Measurements from ENCODE around the gene EFNA4.

The EFNA4 gene

GRCh38 chr1:155051342-155051776 is 12.2 kb upstream of the EFNA4 start:
- DNase-seq (ENCODE audit: insufficient read length, low spot score) (no peak), FAIRE-seq (no peak)

GRCh38 chr1:155051777-155052398 is 11.7 kb upstream of the EFNA4 start:
- FAIRE-seq, result no peak
- DNase-seq (ENCODE audit: insufficient read length, low spot score), result peak; percentile 44

GRCh38 chr1:155052439-155053395 is 10.8 kb upstream of the EFNA4 start:
- peak; percentile 48 for DNase-seq (ENCODE audit: insufficient read length, low spot score)

GRCh38 chr1:155053531-155054105 is 9.9 kb upstream of the EFNA4 start:
- DNase-seq (ENCODE audit: insufficient read length, low spot score) (no peak), FAIRE-seq (no peak)

More at GRCh38 chr1:155052439-155053395, 10.8 kb upstream of the EFNA4 start:
- no peak for FAIRE-seq

- FAIRE-seq (no peak), DNase-seq (ENCODE audit: insufficient read length, low spot score) (no peak)
These were observed 6.4 kb upstream of the EFNA4 start for GRCh38 chr1:155057104-155057503.

- DNase-seq (ENCODE audit: insufficient read length, low spot score), result no peak
- FAIRE-seq, result no peak
These were observed 5.7 kb upstream of the EFNA4 start for GRCh38 chr1:155057788-155058211.

GRCh38 chr1:155060736-155061135 is 2.8 kb upstream of the EFNA4 start:
- no peak for FAIRE-seq
- no peak for DNase-seq (ENCODE audit: insufficient read length, low spot score)

- FAIRE-seq, result peak; percentile 99
These were observed 2.0 kb upstream of the EFNA4 start for GRCh38 chr1:155061381-155062150.

GRCh38 chr1:155062151-155062686 is 1.3 kb upstream of the EFNA4 start:
- no peak for FAIRE-seq
- no peak for DNase-seq (ENCODE audit: insufficient read length, low spot score)

More at GRCh38 chr1:155061381-155062150, 2.0 kb upstream of the EFNA4 start:
- DNase-seq (ENCODE audit: insufficient read length, low spot score), result peak; percentile 94

GRCh38 chr1:155062702-155063411 is 683 bp upstream of the EFNA4 start:
- DNase-seq (ENCODE audit: insufficient read length, low spot score) (peak; percentile 72), FAIRE-seq (no peak)

- DNase-seq (ENCODE audit: insufficient read length, low spot score) (no peak), FAIRE-seq (peak; percentile 87)
These were observed 731 bp downstream of the EFNA4 start for GRCh38 chr1:155064111-155064831.

- no peak for DNase-seq (ENCODE audit: insufficient read length, low spot score)
- no peak for FAIRE-seq
These were observed 1.4 kb downstream of the EFNA4 start for GRCh38 chr1:155064832-155065429.

GRCh38 chr1:155066777-155067176 is 3.2 kb downstream of the EFNA4 start:
- FAIRE-seq (no peak), DNase-seq (ENCODE audit: insufficient read length, low spot score) (no peak)

GRCh38 chr1:155068599-155068998 is 5.1 kb downstream of the EFNA4 start:
- FAIRE-seq (no peak), DNase-seq (ENCODE audit: insufficient read length, low spot score) (no peak)

- DNase-seq (ENCODE audit: insufficient read length, low spot score), result no peak
- FAIRE-seq, result no peak
These were observed 6.1 kb downstream of the EFNA4 start for GRCh38 chr1:155069551-155070157.

GRCh38 chr1:155070158-155070621 is 6.7 kb downstream of the EFNA4 start:
- FAIRE-seq (no peak), DNase-seq (ENCODE audit: insufficient read length, low spot score) (no peak)

- DNase-seq (ENCODE audit: insufficient read length, low spot score) (peak; percentile 83), FAIRE-seq (no peak)
These were observed 7.4 kb downstream of the EFNA4 start for GRCh38 chr1:155070721-155071569.

Measured in GM19239 (cell line).